HCT116 (cell line): ENCODE results near the gene PUM1. TPM values are rescaled to one million over a fixed set of nuclear protein-coding genes. Genes with fewer than 3 reads are reported as not detected.

Source experiments
- ATAC-seq: fragments of 200-7000 bp; cut with Tn5 transposase; 2 replicates; pipeline ENCODE4 v1.9.1; 2020; ENCODE audit warnings: mild to moderate bottlenecking, moderate library complexity
- BruUV-seq: library from RNA; stranded (reverse); fragments of 400-500 nt; replicated peaks from 2 replicates; lab custom pipeline; 2021; lab: Mats Ljungman, UMichigan
- CTCF ChIA-PET: fragments of 300-600 bp; sonication (Branson Sonifier 250); formaldehyde crosslinking; loops from one replicate; lab custom pipeline; 2021; ENCODE audit warnings: antibody characterized with exemption; lab: Charles Lee
- POLR2A ChIA-PET: fragments of 300-600, 350-600 bp; sonication (Branson Sonifier 250); formaldehyde crosslinking; loops from one replicate; lab custom pipeline; 2021; ENCODE audit warnings: antibody characterized with exemption; lab: Charles Lee
- RAD21 ChIA-PET, 2 experiments: fragments of 300-600 bp; sonication (Branson Sonifier 250); formaldehyde crosslinking; loops; one replicate each; lab custom pipeline; 2023; ENCODE audit warnings: low total read pairs in 2 of 2; ENCODE audit not compliant: uncharacterized antibody in 2 of 2, unreplicated experiment in 2 of 2, low non-redundant PET in 1 of 2; lab: Charles Lee
- DNase-seq: peaks from one replicate; pipeline ENCODE4 v3.0.0-alpha.2; 2010; ENCODE audit warnings: low read depth, low spot score
- H2AFZ ChIP-seq: fragments of 200-600 bp; shearing (Covaris generic), sonication (generic); 2 replicates; pipeline ENCODE4 v1.6.1; 2017; ENCODE audit warnings: low read depth, mixed run types, mixed read lengths, antibody characterized with exemption, low read length; ENCODE audit not compliant: poor library complexity, severe bottlenecking
- H3K27ac ChIP-seq: 2 replicates; pipeline ENCODE4 v1.5.1; 2012; ENCODE audit warnings: low read depth, low read length
- H3K27me3 ChIP-seq: fragments of 200-600 bp; sonication (generic); 2 replicates; pipeline ENCODE4 v1.6.1; 2016; ENCODE audit warnings: mixed run types, low read length, mixed read lengths; ENCODE audit not compliant: insufficient read depth
- H3K36me3 ChIP-seq, 2 experiments: fragments of 200-500 bp in 1 of 2; fragments of 200-600 bp in 1 of 2; sonication (Bioruptor generic) in 1 of 2; sonication (generic) in 1 of 2; 2 replicates each; pipeline versions ENCODE4 v1.5.1 to v1.6.1; 2014 to 2016; ENCODE audit warnings: low read length in 2 of 2, inconsistent platforms in 1 of 2, mixed read lengths in 1 of 2, mixed run types in 1 of 2; ENCODE audit not compliant: insufficient read depth in 2 of 2, control insufficient read depth in 1 of 2
- H3K4me1 ChIP-seq, 2 experiments: fragments of 200-600 bp in 1 of 2; sonication (generic) in 1 of 2; 2 replicates each; pipeline versions ENCODE4 v1.5.1 to v1.6.1; 2012 to 2017; ENCODE audit warnings: low read length in 2 of 2, inconsistent platforms in 1 of 2, mild to moderate bottlenecking in 1 of 2, mixed read lengths in 1 of 2, mixed run types in 1 of 2, moderate library complexity in 1 of 2; ENCODE audit not compliant: insufficient read depth in 2 of 2, control insufficient read depth in 1 of 2
- H3K4me2 ChIP-seq: fragments of 200-600 bp; sonication (generic); 2 replicates; pipeline ENCODE4 v1.6.1; 2017; ENCODE audit warnings: mixed run types, low read length, mixed read lengths
- H3K4me3 ChIP-seq, 2 experiments: fragments of 200-600 bp in 1 of 2; sonication (generic) in 1 of 2; replicated peaks in 1 of 2; 2 replicates each; pipeline ENCODE4 v1.5.1; 2011 to 2016; ENCODE audit warnings: low read length in 2 of 2, control low read depth in 1 of 2, low read depth in 1 of 2, mild to moderate bottlenecking in 1 of 2, mixed read lengths in 1 of 2, mixed run types in 1 of 2
- H3K79me2 ChIP-seq: fragments of 200-600 bp; sonication (generic); 2 replicates; pipeline ENCODE4 v1.6.1; 2017; ENCODE audit warnings: mild to moderate bottlenecking, mixed run types, low read length, moderate library complexity, mixed read lengths; ENCODE audit not compliant: insufficient read depth
- H3K9ac ChIP-seq: fragments of 200-600 bp; sonication (generic); 2 replicates; pipeline ENCODE4 v1.6.1; 2016; ENCODE audit warnings: low read length, mixed read lengths
- H3K9me2 ChIP-seq: fragments of 200-600 bp; sonication (generic), shearing (Covaris generic); 2 replicates; pipeline ENCODE4 v1.6.1; 2017; ENCODE audit warnings: mixed run types, mild to moderate bottlenecking, moderate library complexity; ENCODE audit not compliant: insufficient read depth
- H3K9me3 ChIP-seq, 2 experiments: fragments of 200-500 bp in 1 of 2; fragments of 200-600 bp in 1 of 2; sonication (Bioruptor generic) in 1 of 2; sonication (generic) in 1 of 2; 2 replicates each; pipeline ENCODE4 v1.6.1; 2014 to 2017; ENCODE audit warnings: low read length in 2 of 2, mixed read lengths in 2 of 2, inconsistent platforms in 1 of 2, low read depth in 1 of 2, mild to moderate bottlenecking in 1 of 2, mixed run types in 1 of 2, moderate library complexity in 1 of 2; ENCODE audit not compliant: control insufficient read depth in 1 of 2, insufficient read depth in 1 of 2
- H4K20me1 ChIP-seq: fragments of 200-600 bp; sonication (generic), shearing (Covaris generic); 2 replicates; pipeline ENCODE4 v1.6.1; 2017; ENCODE audit warnings: mixed run types, mild to moderate bottlenecking, moderate library complexity; ENCODE audit not compliant: insufficient read depth
- ATF3 ChIP-seq: IDR thresholded peaks from 2 replicates; pipeline ENCODE4 v1.6.1; 2012
- JUND ChIP-seq: IDR thresholded peaks from 2 replicates; pipeline ENCODE4 v1.6.1; 2012
- RAD21 ChIP-seq: IDR thresholded peaks from 2 replicates; pipeline ENCODE4 v1.6.1; 2012; ENCODE audit warnings: low read depth, mild to moderate bottlenecking
- SP1 ChIP-seq: IDR thresholded peaks from 2 replicates; pipeline ENCODE4 v1.6.1; 2012; ENCODE audit warnings: low read depth
- YY1 ChIP-seq: IDR thresholded peaks from 2 replicates; pipeline ENCODE4 v1.6.1; 2011; ENCODE audit warnings: low read length, low read depth, moderate library complexity, mild to moderate bottlenecking; ENCODE audit not compliant: insufficient replicate concordance; ENCODE audit errors: extremely low read depth
- intact Hi-C: fragments of 100-400 bp; cut with micrococcal nuclease; formaldehyde crosslinking; loops from 2 replicates; pipeline ENCODE4 v1.10.0; 2022
- total RNA-seq: library from RNA; stranded (reverse); gene quantifications from one replicate; pipeline ENCODE4 v1.2.1, GENCODE V29; 2021; ENCODE audit not compliant: unreplicated experiment
- TF ChIP-seq, protein P1 (sequence below), 3 experiments: fragments of 200-600 bp in 1 of 3; sonication (generic) in 1 of 3; IDR thresholded peaks in 2 of 3; conservative IDR thresholded peaks in 1 of 3; 2 replicates each; pipeline ENCODE4 v1.5.1; 2012 to 2017; ENCODE audit warnings: low read depth in 2 of 3, low read length in 2 of 3, antibody characterized with exemption in 1 of 3, borderline replicate concordance in 1 of 3, control low read depth in 1 of 3, mild to moderate bottlenecking in 1 of 3, mixed read lengths in 1 of 3, mixed run types in 1 of 3, moderate library complexity in 1 of 3; ENCODE audit not compliant: insufficient read depth in 1 of 3

The PUM1 gene
- total RNA-seq, 1 experiment from 2014 or later: 113 TPM

GRCh38 chr1:30952098-30952497 lies 113.4 kb downstream of the PUM1 start:
- no peak overlapping the region for H2AFZ ChIP-seq
- peaks cover 84% of the 10 kb centered on the region for H3K79me2 ChIP-seq
- ChIA-PET POLR2A (no interaction called here), CTCF (no interaction called here), RAD21 (no interaction called here)
- H3K4me2 ChIP-seq: no peak overlapping the region
- TF ChIP-seq, protein P1, sequence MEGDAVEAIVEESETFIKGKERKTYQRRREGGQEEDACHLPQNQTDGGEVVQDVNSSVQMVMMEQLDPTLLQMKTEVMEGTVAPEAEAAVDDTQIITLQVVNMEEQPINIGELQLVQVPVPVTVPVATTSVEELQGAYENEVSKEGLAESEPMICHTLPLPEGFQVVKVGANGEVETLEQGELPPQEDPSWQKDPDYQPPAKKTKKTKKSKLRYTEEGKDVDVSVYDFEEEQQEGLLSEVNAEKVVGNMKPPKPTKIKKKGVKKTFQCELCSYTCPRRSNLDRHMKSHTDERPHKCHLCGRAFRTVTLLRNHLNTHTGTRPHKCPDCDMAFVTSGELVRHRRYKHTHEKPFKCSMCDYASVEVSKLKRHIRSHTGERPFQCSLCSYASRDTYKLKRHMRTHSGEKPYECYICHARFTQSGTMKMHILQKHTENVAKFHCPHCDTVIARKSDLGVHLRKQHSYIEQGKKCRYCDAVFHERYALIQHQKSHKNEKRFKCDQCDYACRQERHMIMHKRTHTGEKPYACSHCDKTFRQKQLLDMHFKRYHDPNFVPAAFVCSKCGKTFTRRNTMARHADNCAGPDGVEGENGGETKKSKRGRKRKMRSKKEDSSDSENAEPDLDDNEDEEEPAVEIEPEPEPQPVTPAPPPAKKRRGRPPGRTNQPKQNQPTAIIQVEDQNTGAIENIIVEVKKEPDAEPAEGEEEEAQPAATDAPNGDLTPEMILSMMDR (IDR thresholded peaks at IDR 0.05 in 2 of 3, conservative IDR thresholded peaks at IDR 0.05 in 1 of 3; ENCODE audit: borderline replicate concordance in 1 of 3, insufficient read depth in 1 of 3, low read depth in 2 of 3, low read length in 2 of 3): no peak
- TF ChIP-seq YY1: no peak
- no peaks in the 10 kb centered on the region for H3K9me2 ChIP-seq
- H4K20me1 ChIP-seq: peaks cover 9% of the 10 kb centered on the region; the same call in 1 of the 2 replicates
- H3K9ac ChIP-seq: no peak overlapping the region
- ATAC-seq (no peak), DNase-seq (no peak)
- H3K4me1 ChIP-seq: no peaks in the 10 kb centered on the region
- peaks cover 52 to 57% of the 10 kb centered on the region in 2 experiments; a peak in 3 of 4 replicates for H3K36me3 ChIP-seq
- no peak overlapping the region for H3K27ac ChIP-seq
- H3K9me3 ChIP-seq: no peaks in the 10 kb centered on the region
- intact Hi-C loops: no loop called here
- no peaks in the 10 kb centered on the region for H3K27me3 ChIP-seq
- no TSS peak for BruUV-seq
- no peak overlapping the region for H3K4me3 ChIP-seq

- intact Hi-C loops: no loop called here
- H3K79me2 ChIP-seq: peaks cover 79% of the 10 kb centered on the region
Measured at GRCh38 chr1:30950700-30951099, 114.8 kb downstream of the PUM1 start.

More at GRCh38 chr1:30950700-30951099, 114.8 kb downstream of the PUM1 start:
- H3K9me2 ChIP-seq: no peaks in the 10 kb centered on the region
- no peaks in the 10 kb centered on the region for H3K4me1 ChIP-seq
- POLR2A ChIA-PET: no interaction called here
- H3K27me3 ChIP-seq: no peaks in the 10 kb centered on the region
- H3K27ac ChIP-seq: no peak overlapping the region
- ATAC-seq: no peak
- no peak overlapping the region for H3K4me2 ChIP-seq
- no peak for TF ChIP-seq RAD21
- no peak for TF ChIP-seq ATF3
- TF ChIP-seq SP1: no peak
- no peak for TF ChIP-seq JUND
- H3K4me3 ChIP-seq: no peak overlapping the region
- H3K9ac ChIP-seq: no peak overlapping the region
- H2AFZ ChIP-seq: no peak overlapping the region
- no TSS peak for BruUV-seq
- peaks cover 9% of the 10 kb centered on the region; the same call in 1 of the 2 replicates for H4K20me1 ChIP-seq
- no peak for DNase-seq
- no peaks in the 10 kb centered on the region for H3K9me3 ChIP-seq
- RAD21 ChIA-PET: no interaction called here
- peaks cover 52 to 58% of the 10 kb centered on the region in 2 experiments; a peak in 3 of 4 replicates for H3K36me3 ChIP-seq
- CTCF ChIA-PET: no interaction called here
